Measurements from ENCODE around the gene GPC5. TPM values are rescaled to one million over a fixed set of nuclear protein-coding genes. Genes with fewer than 3 reads are reported as not detected.
A peak's percentile ranks its signal among the peaks of the same experiment; 100 is the strongest.

The GPC5 gene
- total and polyA plus RNA-seq, 9 of the 15 experiments (the other 6 are each of a cell fraction or from before 2014, with no cell fraction given), result 0.18 to 0.27 TPM; not detected in 7

GRCh38 chr13:91771229-91771628 lies 372.8 kb downstream of the GPC5 start:
- POLR2A ChIA-PET, result no interaction called here
- intact Hi-C loops (cut with micrococcal nuclease), result loop anchor here (5.0 kb wide), 1 partner anchor 51 kb away; no protein-coding TSS in a partner anchor
- ATAC-seq, result no peak

More at GRCh38 chr13:91771229-91771628, 372.8 kb downstream of the GPC5 start:
- CTCF ChIA-PET (ENCODE audit: low intra/inter-chr PET ratio), result no interaction called here
- Histone ChIP-seq H3K4me1 (replicated peaks in 1 of 2; ENCODE audit: control insufficient read depth in 2 of 2, insufficient read depth in 2 of 2, low read length in 2 of 2) (no peaks in the 10 kb centered on the region), H3K4me3 (no peak overlapping the region), H4K20me1 (replicated peaks; ENCODE audit: control insufficient read depth, insufficient read depth, low read length) (no peaks in the 10 kb centered on the region), H3K9me3 (replicated peaks; ENCODE audit: control insufficient read depth, insufficient read depth, low read depth, low read length) (no peaks in the 10 kb centered on the region), H3K36me3 (ENCODE audit: control insufficient read depth, insufficient read depth, low read length) (no peaks in the 10 kb centered on the region), H3K79me2 (ENCODE audit: control insufficient read depth, insufficient read depth, low read length) (no peaks in the 10 kb centered on the region), H2AFZ (ENCODE audit: low read depth, low read length) (no peak overlapping the region), H3K27me3 (ENCODE audit: control insufficient read depth in 2 of 2, insufficient read depth in 2 of 2, low read length in 2 of 2) (no peaks in the 10 kb centered on the region), H3K27ac (ENCODE audit: extremely low read depth, low read depth, low read length) (no peak overlapping the region), H3K9me1 (ENCODE audit: control insufficient read depth, insufficient read depth, low read length) (no peaks in the 10 kb centered on the region), H3K9ac (ENCODE audit: insufficient read depth in 1 of 2, low read depth in 2 of 2, low read length in 2 of 2) (no peak overlapping the region), H3K4me2 (ENCODE audit: insufficient read depth, low read length) (no peak overlapping the region)
- BruUV-seq (replicated peaks), result no TSS peak
- TF ChIP-seq ZNF449 (CRISPR knock-in tag; IDR thresholded peaks at IDR 0.05) (no peak), ZNF507 (tag; conservative IDR thresholded peaks at IDR 0.05) (0 out of 2 replicates have a peak, but pooled peaks have one; percentile 7)
- FAIRE-seq (no peak), DNase-seq (ENCODE audit: extremely low read depth in 1 of 4, low spot score in 3 of 4) (no peak)
- in situ Hi-C loops (cut with MboI), result no loop called here
- WGBS (ENCODE audit: insufficient coverage, low coverage, missing lambda C conversion rate), result 0% methylated on average over 1 of the region's 1 CpG
